PC-3 (cell line): ENCODE results near the gene APLNR. TPM values are rescaled to one million over a fixed set of nuclear protein-coding genes. Genes with fewer than 3 reads are reported as not detected.

ENCODE experiments used
- ATAC-seq: fragments of 200-7000 bp; cut with Tn5 transposase; 2 replicates; pipeline ENCODE4 v1.9.1; 2020; ENCODE audit warnings: mild to moderate bottlenecking, moderate library complexity
- BruUV-seq: library from RNA; stranded (reverse); fragments of 400-500 nt; replicated peaks from 2 replicates; lab custom pipeline; 2021; lab: Mats Ljungman, UMichigan
- CTCF ChIA-PET: fragments of 300-600 bp; sonication (Branson Sonifier 250); formaldehyde crosslinking; loops from one replicate; lab custom pipeline; 2022; ENCODE audit warnings: antibody characterized with exemption; lab: Charles Lee
- POLR2A ChIA-PET: fragments of 300-600 bp; sonication (Branson Sonifier 250); formaldehyde crosslinking; loops from one replicate; lab custom pipeline; 2022; ENCODE audit warnings: antibody characterized with exemption; ENCODE audit not compliant: unreplicated experiment; lab: Charles Lee
- DNase-seq: peaks from one replicate; pipeline ENCODE4 v3.0.0-alpha.2; 2015
- H2AFZ ChIP-seq: fragments of 300-600 bp; sonication (generic); 2 replicates; pipeline ENCODE4 v1.6.0; 2016; ENCODE audit warnings: antibody characterized with exemption, low read length
- H3F3A ChIP-seq: fragments of 300-600 bp; sonication (generic); one replicate; pipeline ENCODE4 v1.6.0; 2017; ENCODE audit warnings: antibody characterized with exemption, low read length, control low read depth, mild to moderate bottlenecking; ENCODE audit not compliant: unreplicated experiment
- H3K27ac ChIP-seq: fragments of 300-600 bp; sonication (generic); 2 replicates; pipeline ENCODE4 v1.5.1; 2016; ENCODE audit warnings: mild to moderate bottlenecking, low read length
- H3K27me3 ChIP-seq: fragments of 300-600 bp; sonication (generic); 2 replicates; pipeline ENCODE4 v1.6.1; 2016; ENCODE audit warnings: low read length, mixed read lengths
- H3K36me3 ChIP-seq: fragments of 300-600 bp; sonication (generic); 2 replicates; pipeline ENCODE4 v1.6.1; 2016; ENCODE audit warnings: low read depth, mixed run types, low read length, mixed read lengths
- H3K4me1 ChIP-seq: fragments of 300-600 bp; sonication (generic); 2 replicates; pipeline ENCODE4 v1.5.1; 2016; ENCODE audit warnings: low read length; ENCODE audit not compliant: insufficient read depth
- H3K4me2 ChIP-seq: fragments of 300-600 bp; sonication (generic); 2 replicates; pipeline ENCODE4 v1.6.0; 2016; ENCODE audit warnings: low read length
- H3K4me3 ChIP-seq: fragments of 300-600 bp; sonication (generic); 2 replicates; pipeline ENCODE4 v1.5.1; 2016; ENCODE audit warnings: mild to moderate bottlenecking, low read length, mixed read lengths
- H3K79me2 ChIP-seq: fragments of 300-600 bp; sonication (generic); 2 replicates; pipeline ENCODE4 v1.6.1; 2017; ENCODE audit warnings: low read length, mixed read lengths
- H3K9ac ChIP-seq: fragments of 300-600 bp; sonication (generic); 2 replicates; pipeline ENCODE4 v1.6.0; 2016; ENCODE audit warnings: mild to moderate bottlenecking, low read length
- H3K9me2 ChIP-seq: fragments of 300-600 bp; sonication (generic); replicated peaks from 2 replicates; pipeline ENCODE4 v1.6.1; 2016; ENCODE audit warnings: mixed run types, low read length, mixed read lengths
- H3K9me3 ChIP-seq: fragments of 300-600 bp; sonication (generic); 2 replicates; pipeline ENCODE4 v1.6.1; 2016; ENCODE audit warnings: low read length, mixed read lengths
- H4K20me1 ChIP-seq: fragments of 300-600 bp; sonication (generic); 2 replicates; pipeline ENCODE4 v1.6.1; 2016; ENCODE audit warnings: low read length, mixed read lengths
- CTCF ChIP-seq: fragments of 300-600 bp; sonication (generic); conservative IDR thresholded peaks from 2 replicates; pipeline ENCODE4 v1.5.1; 2017; ENCODE audit warnings: antibody characterized with exemption, low read depth, mild to moderate bottlenecking, low read length
- EZH2 ChIP-seq: fragments of 300-600 bp; sonication (generic); IDR thresholded peaks from one replicate; pipeline ENCODE4 v1.6.1; 2017; ENCODE audit warnings: antibody characterized with exemption, mild to moderate bottlenecking, low read length; ENCODE audit not compliant: unreplicated experiment
- EZH2phosphoT487 ChIP-seq: fragments of 300-600 bp; sonication (generic); IDR thresholded peaks from 2 replicates; pipeline ENCODE4 v1.6.1; 2018; ENCODE audit warnings: mild to moderate bottlenecking, antibody characterized with exemption, low read length, borderline replicate concordance
- intact Hi-C: fragments of 100-400 bp; cut with micrococcal nuclease; formaldehyde crosslinking; loops from 2 replicates; pipeline ENCODE4 v1.9.0; 2023
- total RNA-seq: library from RNA; depleted of rRNA; stranded (reverse); fragments of >200 nt; gene quantifications from 2 replicates; pipeline ENCODE4 v1.2.3, GENCODE V29; 2014

The APLNR gene
- total RNA-seq, 1 experiment from 2014 or later = not detected

GRCh38 chr11:57196596-57196995, 40.5 kb downstream of the APLNR start:
- no peaks in the 10 kb centered on the region for H3K9me2 ChIP-seq
- intact Hi-C loops = no loop called here

GRCh38 chr11:57192316-57192715, 44.7 kb downstream of the APLNR start:
- Histone ChIP-seq H3F3A (no peaks in the 10 kb centered on the region), H3K27me3 (peaks cover 62% of the 10 kb centered on the region), H3K4me3 (no peak overlapping the region), H3K4me1 (no peaks in the 10 kb centered on the region), H3K9me3 (no peaks in the 10 kb centered on the region), H3K9ac (no peak overlapping the region), H3K79me2 (no peaks in the 10 kb centered on the region), H3K4me2 (no peak overlapping the region), H4K20me1 (no peaks in the 10 kb centered on the region), H3K36me3 (no peaks in the 10 kb centered on the region), H2AFZ (no peak overlapping the region), H3K27ac (no peak overlapping the region), H3K9me2 (no peaks in the 10 kb centered on the region)
- intact Hi-C loops = no loop called here
- ATAC-seq = no peak
- ChIA-PET POLR2A (no interaction called here), CTCF (no interaction called here)
- BruUV-seq = no TSS peak
- no peak for DNase-seq
- TF ChIP-seq EZH2 = no peak
- no peak for TF ChIP-seq CTCF
- TF ChIP-seq EZH2phosphoT487 = no peak

More at GRCh38 chr11:57196596-57196995, 40.5 kb downstream of the APLNR start:
- Histone ChIP-seq H3K79me2 (no peaks in the 10 kb centered on the region), H4K20me1 (no peaks in the 10 kb centered on the region), H3K27me3 (peaks cover 64% of the 10 kb centered on the region), H3K4me3 (no peak overlapping the region), H3K9me3 (no peaks in the 10 kb centered on the region), H3F3A (no peaks in the 10 kb centered on the region), H3K27ac (no peak overlapping the region), H3K9ac (no peak overlapping the region), H2AFZ (no peak overlapping the region), H3K4me2 (no peak overlapping the region), H3K4me1 (no peaks in the 10 kb centered on the region), H3K36me3 (no peaks in the 10 kb centered on the region)
- BruUV-seq = no TSS peak
- CTCF ChIA-PET = no interaction called here
- DNase-seq = no peak
- POLR2A ChIA-PET = no interaction called here
- TF ChIP-seq CTCF = no peak
- TF ChIP-seq EZH2phosphoT487 = no peak
- no peak for TF ChIP-seq EZH2
- no peak for ATAC-seq

- peaks cover 54% of the 10 kb centered on the region for H3K27me3 ChIP-seq
- H3K36me3 ChIP-seq = no peaks in the 10 kb centered on the region
- TF ChIP-seq CTCF = no peak
- TF ChIP-seq EZH2phosphoT487 = no peak
- CTCF ChIA-PET = no interaction called here
- H3K4me1 ChIP-seq = no peaks in the 10 kb centered on the region
- intact Hi-C loops = no loop called here
- ATAC-seq (no peak), DNase-seq (no peak)
- no peaks in the 10 kb centered on the region for H4K20me1 ChIP-seq
- no peak overlapping the region for H3K27ac ChIP-seq
- no TSS peak for BruUV-seq
- H3K4me2 ChIP-seq = no peak overlapping the region
- no peak overlapping the region for H3K4me3 ChIP-seq
- no peak overlapping the region for H2AFZ ChIP-seq
- POLR2A ChIA-PET = no interaction called here
- no peaks in the 10 kb centered on the region for H3K79me2 ChIP-seq
- H3K9me3 ChIP-seq = no peaks in the 10 kb centered on the region
- H3K9me2 ChIP-seq = no peaks in the 10 kb centered on the region
- no peaks in the 10 kb centered on the region for H3F3A ChIP-seq
- no peak overlapping the region for H3K9ac ChIP-seq
Measured at GRCh38 chr11:57191311-57192219, 45.5 kb downstream of the APLNR start.
